Esophagus squamous epithelium (tissue), 5 donors: ENCODE data around the gene CRTAP. TPM values are rescaled to one million over a fixed set of nuclear protein-coding genes. Genes with fewer than 3 reads are reported as not detected.

ENCODE experiments used
- DNase-seq: peaks from one replicate; lab custom pipeline; 2025; lab: John Stamatoyannopoulos, UW
- H3K27ac ChIP-seq, 4 donors: fragments of 200-600 bp; sonication (generic); one replicate each; pipeline ENCODE4 v1.5.1; 2016 to 2019; ENCODE audit warnings: mild to moderate bottlenecking in 1 of 4
- H3K27me3 ChIP-seq, 4 donors: fragments of 200-600 bp; sonication (generic); 1 replicate in 3 of 4; 2 replicates in 1 of 4; pipeline versions ENCODE4 v1.5.1 to v1.6.0; 2017 to 2021; ENCODE audit warnings: antibody characterized with exemption in 1 of 4
- H3K36me3 ChIP-seq, 3 donors: fragments of 200-600 bp; sonication (generic); one replicate each; pipeline ENCODE4 v1.5.1; 2016 to 2019
- H3K4me1 ChIP-seq, 3 donors: fragments of 200-600 bp; sonication (generic); one replicate each; pipeline ENCODE4 v1.5.1; 2017 to 2019
- H3K4me3 ChIP-seq, 4 donors: fragments of 200-600 bp; sonication (generic); 1 replicate in 3 of 4; 2 replicates in 1 of 4; pipeline ENCODE4 v1.5.1; 2016 to 2019; ENCODE audit warnings: mild to moderate bottlenecking in 2 of 4, moderate library complexity in 1 of 4
- H3K9me3 ChIP-seq, 3 donors: fragments of 200-600 bp; sonication (generic); one replicate each; pipeline ENCODE4 v1.5.1; 2016 to 2019
- CTCF ChIP-seq, 6 experiments: fragments of 450-650 bp in 4 of 6; fragments of 200-600 bp in 2 of 6; sonication (generic) in 2 of 6; IDR thresholded peaks; one replicate each; pipeline ENCODE4 v1.5.1; 2016 to 2019; ENCODE audit warnings: antibody characterized with exemption in 6 of 6, mild to moderate bottlenecking in 4 of 6, moderate library complexity in 4 of 6
- POLR2A ChIP-seq, 4 donors: fragments of 450-650 bp; IDR thresholded peaks; one replicate each; pipeline ENCODE4 v1.6.1; 2017; ENCODE audit warnings: antibody characterized with exemption in 4 of 4, mild to moderate bottlenecking in 4 of 4, moderate library complexity in 3 of 4
- whole genome bisulfite sequencing, 2 donors: methylation state at CpG; one replicate each; pipeline ENCODE4 v1.1.5; 2018; 5-methylcytosine and 5-hydroxymethylcytosine counted together
- intact Hi-C: fragments of 100-400 bp; cut with DNase I; formaldehyde crosslinking; loops from one replicate; pipeline ENCODE4 v1.15.0; 2022
- total RNA-seq, 4 donors: library from RNA; depleted of rRNA; stranded (reverse); fragments of >200 nt; gene quantifications; one replicate each; pipeline ENCODE4 v1.1.0, GENCODE V29; 2016
- donor health status: DM: yes; HTN: yes; CAD: no.

The CRTAP gene
- total RNA-seq, 4 donors from 2014 or later = 67.1 to 159 (median 90.9) TPM

- Histone ChIP-seq H3K27me3 (no peaks in the 10 kb centered on the region), H3K9me3 (no peaks in the 10 kb centered on the region), H3K27ac (no peak overlapping the region), H3K36me3 (peaks cover 0 to 1% (median 0%) of the 10 kb centered on the region in 3 donors), H3K4me3 (no peak overlapping the region), H3K4me1 (peaks cover 8 to 29% (median 13%) of the 10 kb centered on the region in 3 donors)
- 74 to 85% methylated on average over 3 of the region's 3 CpGs for WGBS, 2 donors
- intact Hi-C loops = no loop called here
- no peak for DNase-seq
- TF ChIP-seq CTCF (IDR thresholded peaks at IDR 0.05) (no peak), POLR2A (IDR thresholded peaks at IDR 0.05) (no peak)
Observed at GRCh38 chr3:33099109-33099645, 14.6 kb upstream of the CRTAP start.

DNA sequence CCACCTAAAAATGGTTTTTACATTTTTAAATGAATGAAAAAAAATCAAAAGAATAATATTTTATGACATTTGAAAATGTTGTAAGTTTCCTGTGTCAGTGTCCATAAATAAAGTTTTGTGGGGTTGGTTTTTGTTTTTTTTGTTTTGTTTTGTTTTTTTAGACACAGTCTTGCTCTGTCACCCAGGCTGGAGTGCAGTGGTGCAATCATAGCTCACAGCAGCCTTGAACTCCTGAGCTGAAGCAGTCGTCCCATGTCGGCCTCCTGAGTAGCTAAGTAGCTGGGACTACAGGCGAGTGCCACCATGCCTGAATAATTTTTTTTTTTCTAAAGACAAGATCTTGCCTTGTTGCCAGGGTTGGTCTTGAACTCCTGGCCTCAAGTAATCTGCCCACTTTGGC, 14.1 kb upstream of the CRTAP start:
- H3K36me3 ChIP-seq = no peaks in the 10 kb centered on the region
- peaks cover 8 to 24% (median 13%) of the 10 kb centered on the region in 3 donors for H3K4me1 ChIP-seq
- no peak overlapping the region for H3K4me3 ChIP-seq
- WGBS, 2 donors = 87 to 94% methylated on average over 3 of the region's 3 CpGs
- TF ChIP-seq POLR2A (IDR thresholded peaks at IDR 0.05) = no peak
- H3K9me3 ChIP-seq = no peaks in the 10 kb centered on the region
- intact Hi-C loops = no loop called here
- DNase-seq = no peak
- no peaks in the 10 kb centered on the region for H3K27me3 ChIP-seq
- no peak overlapping the region for H3K27ac ChIP-seq

- no peak for DNase-seq
- intact Hi-C loops = no loop called here
- H3K9me3 ChIP-seq = no peaks in the 10 kb centered on the region
- peaks cover 7 to 19% (median 12%) of the 10 kb centered on the region in 3 donors for H3K4me1 ChIP-seq
- H3K27me3 ChIP-seq = no peaks in the 10 kb centered on the region
- WGBS, 2 donors = 69 to 79% methylated on average over 2 of the region's 2 CpGs
- H3K4me3 ChIP-seq = no peak overlapping the region
- no peak overlapping the region for H3K27ac ChIP-seq
- TF ChIP-seq CTCF (IDR thresholded peaks at IDR 0.05) (no peak), POLR2A (IDR thresholded peaks at IDR 0.05) (no peak)
- H3K36me3 ChIP-seq = no peaks in the 10 kb centered on the region
Observed at GRCh38 chr3:33100229-33100628, 13.6 kb upstream of the CRTAP start.

GRCh38 chr3:33103034-33103433, 10.8 kb upstream of the CRTAP start:
- H3K27me3 ChIP-seq = no peaks in the 10 kb centered on the region
- H3K36me3 ChIP-seq = no peaks in the 10 kb centered on the region
- peaks cover 0 to under 1% (median 0%) of the 10 kb centered on the region in 3 donors for H3K4me1 ChIP-seq
- no peak overlapping the region for H3K4me3 ChIP-seq
- no peak overlapping the region for H3K27ac ChIP-seq
- DNase-seq = no peak
- intact Hi-C loops = no loop called here
- no peaks in the 10 kb centered on the region for H3K9me3 ChIP-seq
- no peak for TF ChIP-seq CTCF (IDR thresholded peaks at IDR 0.05)
- TF ChIP-seq POLR2A (IDR thresholded peaks at IDR 0.05) = no peak
- WGBS, 2 donors = 95 to 97% methylated on average over 3 of the region's 3 CpGs

- Histone ChIP-seq H3K27me3 (no peaks in the 10 kb centered on the region), H3K4me1 (no peaks in the 10 kb centered on the region), H3K4me3 (no peak overlapping the region), H3K9me3 (no peaks in the 10 kb centered on the region), H3K27ac (no peak overlapping the region), H3K36me3 (no peaks in the 10 kb centered on the region)
- TF ChIP-seq POLR2A (IDR thresholded peaks at IDR 0.05) (no peak), CTCF (IDR thresholded peaks at IDR 0.05) (no peak)
- intact Hi-C loops = no loop called here
- WGBS, 2 donors = 65 to 86% methylated on average over 3 of the region's 3 CpGs
- DNase-seq = no peak
Observed at GRCh38 chr3:33103480-33103879, 10.3 kb upstream of the CRTAP start.

- no peak for DNase-seq
- Histone ChIP-seq H3K27ac (no peak overlapping the region), H3K4me3 (no peak overlapping the region), H3K36me3 (no peaks in the 10 kb centered on the region), H3K4me1 (no peaks in the 10 kb centered on the region), H3K9me3 (no peaks in the 10 kb centered on the region), H3K27me3 (no peaks in the 10 kb centered on the region)
- intact Hi-C loops = no loop called here
- TF ChIP-seq CTCF (IDR thresholded peaks at IDR 0.05) = no peak
- TF ChIP-seq POLR2A (IDR thresholded peaks at IDR 0.05) = no peak
- 79 to 87% methylated on average over 3 of the region's 3 CpGs for WGBS, 2 donors
Observed at GRCh38 chr3:33104803-33105202, 9.0 kb upstream of the CRTAP start.
